ENCODE data around the gene MED25. TPM values are rescaled to one million over a fixed set of nuclear protein-coding genes. Genes with fewer than 3 reads are reported as not detected.

Gene MED25
- total RNA-seq, 1 experiment from 2014 or later: 39.9 TPM

GRCh38 chr19:49840321-49840720, 22.2 kb downstream of the MED25 start:
- Mint-ChIP-seq H3K4me3 (ENCODE audit: unreplicated experiment) (no peak overlapping the region), H3K4me1 (ENCODE audit: insufficient read depth, unreplicated experiment) (peaks cover 4% of the 10 kb centered on the region), H3K27ac (ENCODE audit: low read depth, unreplicated experiment) (peak overlapping the region; percentile 57), H3K36me3 (ENCODE audit: insufficient read depth, unreplicated experiment) (peaks cover 49% of the 10 kb centered on the region), H3K27me3 (ENCODE audit: insufficient read depth, unreplicated experiment) (no peaks in the 10 kb centered on the region), H3K9me3 (ENCODE audit: unreplicated experiment) (no peaks in the 10 kb centered on the region)
- POLR2A ChIA-PET: no interaction called here
- intact Hi-C loops (cut with micrococcal nuclease): no loop called here
- no peak for DNase-seq (ENCODE audit: unreplicated experiment)
- BruUV-seq (replicated peaks): no TSS peak
- no peak for TF ChIP-seq CTCF (IDR thresholded peaks at IDR 0.05; ENCODE audit: unreplicated experiment)
- CTCF ChIA-PET: no interaction called here

GRCh38 chr19:49840736-49841249, 22.7 kb downstream of the MED25 start:
- Mint-ChIP-seq H3K27me3 (ENCODE audit: insufficient read depth, unreplicated experiment) (no peaks in the 10 kb centered on the region), H3K36me3 (ENCODE audit: insufficient read depth, unreplicated experiment) (peaks cover 44% of the 10 kb centered on the region), H3K4me1 (ENCODE audit: insufficient read depth, unreplicated experiment) (peaks cover 4% of the 10 kb centered on the region), H3K4me3 (ENCODE audit: unreplicated experiment) (no peak overlapping the region), H3K27ac (ENCODE audit: low read depth, unreplicated experiment) (peak overlapping the region; percentile 57), H3K9me3 (ENCODE audit: unreplicated experiment) (no peaks in the 10 kb centered on the region)
- no peak for DNase-seq (ENCODE audit: unreplicated experiment)
- no peak for TF ChIP-seq CTCF (IDR thresholded peaks at IDR 0.05; ENCODE audit: unreplicated experiment)
- BruUV-seq (replicated peaks): no TSS peak
- CTCF ChIA-PET: interaction anchor here (0.6 kb wide), 1 partner anchor 488 kb away, joined by 4 read pairs; no protein-coding TSS in a partner anchor
- intact Hi-C loops (cut with micrococcal nuclease): no loop called here
- POLR2A ChIA-PET: no interaction called here

GRCh38 chr19:49843265-49843664, 25.2 kb downstream of the MED25 start:
- POLR2A ChIA-PET: interaction anchor here (0.7 kb wide), 1 partner anchor 24 kb away, joined by 3 read pairs; no protein-coding TSS in a partner anchor
- H3K4me1 Mint-ChIP-seq (ENCODE audit: insufficient read depth, unreplicated experiment): peaks cover 7% of the 10 kb centered on the region
- no peak for DNase-seq (ENCODE audit: unreplicated experiment)
- no peak overlapping the region for H3K27ac Mint-ChIP-seq (ENCODE audit: low read depth, unreplicated experiment)
- no peak for TF ChIP-seq CTCF (IDR thresholded peaks at IDR 0.05; ENCODE audit: unreplicated experiment)
- peaks cover 25% of the 10 kb centered on the region for H3K36me3 Mint-ChIP-seq (ENCODE audit: insufficient read depth, unreplicated experiment)
- BruUV-seq (replicated peaks): no TSS peak
- H3K4me3 Mint-ChIP-seq (ENCODE audit: unreplicated experiment): no peak overlapping the region
- no peaks in the 10 kb centered on the region for H3K9me3 Mint-ChIP-seq (ENCODE audit: unreplicated experiment)
- no peaks in the 10 kb centered on the region for H3K27me3 Mint-ChIP-seq (ENCODE audit: insufficient read depth, unreplicated experiment)
- intact Hi-C loops (cut with micrococcal nuclease): no loop called here
- CTCF ChIA-PET: no interaction called here

- Mint-ChIP-seq H3K9me3 (ENCODE audit: unreplicated experiment) (peaks cover 6% of the 10 kb centered on the region), H3K27me3 (ENCODE audit: insufficient read depth, unreplicated experiment) (no peaks in the 10 kb centered on the region), H3K4me1 (ENCODE audit: insufficient read depth, unreplicated experiment) (peaks cover 14% of the 10 kb centered on the region), H3K27ac (ENCODE audit: low read depth, unreplicated experiment) (no peak overlapping the region), H3K36me3 (ENCODE audit: insufficient read depth, unreplicated experiment) (peaks cover 18% of the 10 kb centered on the region), H3K4me3 (ENCODE audit: unreplicated experiment) (no peak overlapping the region)
- no TSS peak for BruUV-seq (replicated peaks)
- ChIA-PET CTCF (interaction anchor here (0.7 to 1.2 kb wide), 3 partner anchors 21 to 43 kb away, joined by 3 read pairs; no protein-coding TSS in a partner anchor), POLR2A (interaction anchor here (0.7 kb wide), 1 partner anchor 206 kb away, joined by 3 read pairs; no protein-coding TSS in a partner anchor)
- DNase-seq (ENCODE audit: unreplicated experiment): no peak
- TF ChIP-seq CTCF (IDR thresholded peaks at IDR 0.05; ENCODE audit: unreplicated experiment): no peak
- intact Hi-C loops (cut with micrococcal nuclease): no loop called here
Measured at GRCh38 chr19:49844138-49845095, 26.3 kb downstream of the MED25 start.

All from MCF 10A (cell line).